ENCODE results near the gene SEPTIN8. TPM values are rescaled to one million over a fixed set of nuclear protein-coding genes. Genes with fewer than 3 reads are reported as not detected.

Gene SEPTIN8
- polyA plus RNA-seq, 6 donors from 2014 or later, result 0.11 to 0.27 (median 0.22) TPM; not detected in 2

GRCh38 chr5:132742626-132743025, 34.4 kb downstream of the SEPTIN8 start:
- no peak for ATAC-seq (ENCODE audit: low read depth in 2 of 2)
- Mint-ChIP-seq H3K4me3 (no peak overlapping the region), H3K36me3 (no peaks in the 10 kb centered on the region), H3K9me3 (peaks cover 0 to 6% (median 3%) of the 10 kb centered on the region in 7 donors), H3K27ac (no peak overlapping the region), H3K27me3 (peaks cover 24 to 41% (median 31%) of the 10 kb centered on the region in 3 donors), H3K4me1 (peaks cover 9 to 10% (median 9%) of the 10 kb centered on the region in 3 donors)
- DNase-seq, result no peak

GRCh38 chr5:132742158-132742557, 34.9 kb downstream of the SEPTIN8 start:
- no peak for DNase-seq
- Mint-ChIP-seq H3K36me3 (no peaks in the 10 kb centered on the region), H3K27me3 (peaks cover 24 to 41% (median 31%) of the 10 kb centered on the region in 3 donors), H3K4me3 (no peak overlapping the region), H3K4me1 (peaks cover 11 to 14% (median 14%) of the 10 kb centered on the region in 3 donors), H3K27ac (no peak overlapping the region), H3K9me3 (peaks cover 0 to 6% (median 3%) of the 10 kb centered on the region in 7 donors)
- ATAC-seq (ENCODE audit: low read depth in 2 of 2), result no peak

GRCh38 chr5:132739232-132739631, 37.8 kb downstream of the SEPTIN8 start:
- no peak overlapping the region for H3K27ac Mint-ChIP-seq
- ATAC-seq (ENCODE audit: low read depth in 2 of 2) (no peak), DNase-seq (no peak)
- peaks cover 14 to 18% (median 14%) of the 10 kb centered on the region in 3 donors for H3K4me1 Mint-ChIP-seq
- peaks cover 0 to 2% of the 10 kb centered on the region in 2 donors for H3K36me3 Mint-ChIP-seq
- H3K4me3 Mint-ChIP-seq, result peak overlapping the region in 1 of 8 donors; percentile 96
- peaks cover 7 to 18% (median 14%) of the 10 kb centered on the region in 3 donors for H3K27me3 Mint-ChIP-seq
- peaks cover 0 to 5% (median 3%) of the 10 kb centered on the region in 7 donors for H3K9me3 Mint-ChIP-seq

GRCh38 chr5:132737982-132738681, 38.9 kb downstream of the SEPTIN8 start:
- ATAC-seq (ENCODE audit: low read depth in 2 of 2) (no peak), DNase-seq (no peak)
- Mint-ChIP-seq H3K9me3 (peaks cover 0 to 4% (median 3%) of the 10 kb centered on the region in 7 donors), H3K4me1 (peaks cover 14 to 18% (median 14%) of the 10 kb centered on the region in 3 donors), H3K4me3 (peak overlapping the region; percentile 86 to 96 (median 94)), H3K36me3 (peaks cover 0 to 7% of the 10 kb centered on the region in 2 donors), H3K27me3 (peaks cover 5 to 13% (median 11%) of the 10 kb centered on the region in 3 donors), H3K27ac (peak overlapping the region in 5 of 6 donors; percentile 72 to 92 (median 88))

GRCh38 chr5:132736853-132737833, 39.9 kb downstream of the SEPTIN8 start, which contains the start of gene KIF3A:
TSS of gene KIF3A (minus strand) at chr5:132737546. CDS start at chr5:132737419, 127 bp downstream.
- H3K4me1 Mint-ChIP-seq, result peaks cover 14 to 18% (median 14%) of the 10 kb centered on the region in 3 donors
- H3K36me3 Mint-ChIP-seq, result peaks cover 0 to 7% of the 10 kb centered on the region in 2 donors
- peak; percentile 84 to 86 for ATAC-seq (ENCODE audit: low read depth in 2 of 2)
- peak within 1 kb of the TSS; percentile 86 to 96 (median 94) for H3K4me3 Mint-ChIP-seq
- H3K27ac Mint-ChIP-seq, result peak within 1 kb of the TSS; percentile 72 to 92 (median 84)
- peak; percentile 96 for DNase-seq
- H3K27me3 Mint-ChIP-seq, result peaks cover 3 to 5% (median 4%) of the 10 kb centered on the region in 3 donors
- H3K9me3 Mint-ChIP-seq, result peaks cover 0 to 3% (median 1%) of the 10 kb centered on the region in 7 donors

- H3K36me3 Mint-ChIP-seq, result peaks cover 0 to 8% of the 10 kb centered on the region in 2 donors
- DNase-seq, result no peak
- peaks cover 14 to 18% (median 17%) of the 10 kb centered on the region in 3 donors for H3K4me1 Mint-ChIP-seq
- H3K4me3 Mint-ChIP-seq, result peak overlapping the region in 1 of 8 donors; percentile 96
- no peaks in the 10 kb centered on the region for H3K27me3 Mint-ChIP-seq
- H3K27ac Mint-ChIP-seq, result no peak overlapping the region
- peaks cover 0 to 1% (median 0%) of the 10 kb centered on the region in 7 donors for H3K9me3 Mint-ChIP-seq
- ATAC-seq (ENCODE audit: low read depth in 2 of 2), result no peak
These were observed 42.4 kb downstream of the SEPTIN8 start for GRCh38 chr5:132734687-132735086.

- no peaks in the 10 kb centered on the region for H3K9me3 Mint-ChIP-seq
- H3K4me1 Mint-ChIP-seq, result peaks cover 14 to 22% (median 20%) of the 10 kb centered on the region in 3 donors
- no peaks in the 10 kb centered on the region for H3K27me3 Mint-ChIP-seq
- H3K36me3 Mint-ChIP-seq, result peaks cover 0 to 11% of the 10 kb centered on the region in 2 donors
- ATAC-seq (ENCODE audit: low read depth in 2 of 2) (no peak), DNase-seq (no peak)
- H3K4me3 Mint-ChIP-seq, result peak overlapping the region in 1 of 8 donors; percentile 46
- H3K27ac Mint-ChIP-seq, result no peak overlapping the region
These were observed 43.4 kb downstream of the SEPTIN8 start for GRCh38 chr5:132733499-132734148.

GRCh38 chr5:132729896-132730295, 47.1 kb downstream of the SEPTIN8 start:
- Mint-ChIP-seq H3K36me3 (peaks cover 0 to 17% of the 10 kb centered on the region in 2 donors), H3K4me1 (peaks cover 0 to 11% (median 4%) of the 10 kb centered on the region in 3 donors), H3K4me3 (no peak overlapping the region), H3K27ac (peak overlapping the region in 1 of 6 donors; percentile 21), H3K27me3 (no peaks in the 10 kb centered on the region), H3K9me3 (no peaks in the 10 kb centered on the region)
- ATAC-seq (ENCODE audit: low read depth in 2 of 2) (no peak), DNase-seq (no peak)

GRCh38 chr5:132725745-132726144, 51.3 kb downstream of the SEPTIN8 start:
- Mint-ChIP-seq H3K4me3 (no peak overlapping the region), H3K27ac (no peak overlapping the region)
- ATAC-seq (ENCODE audit: low read depth in 2 of 2), result no peak

GRCh38 chr5:132718544-132719312, 58.3 kb downstream of the SEPTIN8 start:
- no peak overlapping the region for H3K27ac Mint-ChIP-seq
- H3K4me3 Mint-ChIP-seq, result no peak overlapping the region
- no peak for DNase-seq

More at GRCh38 chr5:132725745-132726144, 51.3 kb downstream of the SEPTIN8 start:
- no peak for DNase-seq
- peaks cover 0 to 11% (median 4%) of the 10 kb centered on the region in 3 donors for H3K4me1 Mint-ChIP-seq
- no peaks in the 10 kb centered on the region for H3K9me3 Mint-ChIP-seq
- H3K27me3 Mint-ChIP-seq, result no peaks in the 10 kb centered on the region
- peaks cover 9 to 16% of the 10 kb centered on the region in 2 donors for H3K36me3 Mint-ChIP-seq

GRCh38 chr5:132714456-132715307, 62.4 kb downstream of the SEPTIN8 start:
- ATAC-seq (ENCODE audit: low read depth in 2 of 2), result no peak
- DNase-seq, result no peak
- Mint-ChIP-seq H3K9me3 (no peaks in the 10 kb centered on the region), H3K4me3 (no peak overlapping the region), H3K27ac (no peak overlapping the region), H3K27me3 (no peaks in the 10 kb centered on the region), H3K36me3 (peaks cover 0 to 10% of the 10 kb centered on the region in 2 donors), H3K4me1 (no peaks in the 10 kb centered on the region)

More at GRCh38 chr5:132718544-132719312, 58.3 kb downstream of the SEPTIN8 start:
- Mint-ChIP-seq H3K36me3 (peaks cover 11 to 14% of the 10 kb centered on the region in 2 donors), H3K27me3 (no peaks in the 10 kb centered on the region), H3K9me3 (no peaks in the 10 kb centered on the region), H3K4me1 (no peaks in the 10 kb centered on the region)
- no peak for ATAC-seq (ENCODE audit: low read depth in 2 of 2)

Measured in naive B cell (primary cell).